IPS-NIHi7 (cell line): ENCODE data around the gene PFKL.

Experiments used
- DNase-seq: peaks from one replicate; pipeline ENCODE4 v3.0.0; 2012; ENCODE audit warnings: mixed read lengths; ENCODE audit errors: extremely low spot score

Gene PFKL

DNA sequence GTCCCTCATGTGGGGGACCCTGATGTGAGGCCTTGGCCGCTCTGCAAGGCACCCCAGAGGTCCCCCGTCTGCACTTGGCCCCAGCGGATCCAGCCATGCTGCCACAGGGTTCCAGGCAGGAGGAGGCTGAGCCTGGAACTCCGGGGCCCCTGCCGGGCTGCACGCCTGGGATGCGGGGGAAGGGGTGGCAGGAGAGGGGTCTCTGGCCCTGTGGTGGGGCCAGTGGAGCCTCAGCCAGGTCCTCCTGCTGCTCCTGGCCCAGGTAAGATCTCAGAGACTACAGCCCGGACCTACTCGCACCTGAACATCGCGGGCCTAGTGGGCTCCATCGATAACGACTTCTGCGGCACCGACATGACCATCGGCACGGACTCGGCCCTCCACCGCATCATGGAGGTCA, 12.9 kb downstream of the PFKL start:
- no peak for DNase-seq

DNA sequence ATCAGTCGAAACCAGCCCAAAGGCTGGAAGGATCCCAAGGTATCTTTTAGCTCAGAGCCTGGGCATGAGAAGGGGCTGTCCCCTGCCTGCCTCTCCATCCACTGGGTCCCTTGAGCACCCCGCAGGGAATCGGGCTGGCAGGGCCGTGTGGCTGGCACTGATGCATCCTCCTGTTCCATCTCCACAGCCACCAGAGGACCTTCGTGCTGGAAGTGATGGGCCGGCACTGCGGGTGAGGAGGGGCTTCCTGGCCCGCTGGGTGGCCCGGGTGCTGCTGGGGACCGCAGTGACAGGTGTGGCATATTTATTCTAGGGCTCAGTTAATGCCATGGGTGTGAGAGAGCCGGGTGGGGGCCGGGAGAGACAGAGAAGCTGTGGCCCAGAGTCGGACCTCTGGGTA, 13.6 kb downstream of the PFKL start:
- no peak for DNase-seq

DNA sequence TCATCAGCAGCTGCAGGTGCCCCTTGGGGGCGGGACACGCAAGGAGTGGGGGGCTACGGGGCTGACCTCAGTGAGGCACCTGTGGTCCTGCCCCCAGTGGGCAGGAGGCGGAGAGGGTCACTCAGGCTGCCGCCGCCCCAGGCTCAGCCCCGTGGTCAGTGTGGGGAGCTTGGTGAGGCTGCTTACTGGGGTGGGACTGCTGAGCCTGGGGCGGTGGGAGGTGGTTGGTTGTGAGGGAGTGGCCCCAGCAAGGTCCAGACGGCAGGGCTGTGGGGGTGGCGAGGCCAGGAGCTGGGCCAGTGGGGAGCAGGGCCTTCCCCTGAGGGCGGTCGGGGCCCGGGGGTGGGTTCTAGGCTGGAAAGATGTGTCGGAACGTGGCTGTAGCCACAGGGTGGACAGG, 14.3 kb downstream of the PFKL start:
- DNase-seq, result no peak

DNA sequence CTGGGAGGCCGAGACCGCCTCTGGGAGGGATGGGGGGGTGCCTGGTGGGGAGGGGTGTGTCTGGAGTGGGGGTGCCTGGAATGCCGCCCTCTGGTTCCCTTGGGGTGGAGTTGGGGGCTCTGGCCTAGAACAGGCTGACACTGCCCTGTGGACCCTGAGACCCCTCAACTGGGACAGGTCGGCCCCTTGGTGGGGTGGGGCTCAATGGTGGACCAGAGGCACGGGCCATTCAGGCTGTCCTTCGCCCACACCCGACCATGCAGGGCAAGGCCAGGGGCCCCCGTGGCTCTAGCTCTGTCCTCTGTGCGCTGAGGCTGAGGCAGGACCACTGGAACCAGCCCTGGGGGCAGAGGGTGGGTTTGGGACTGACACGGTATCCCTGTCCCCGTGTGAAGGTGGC, 14.7 kb downstream of the PFKL start:
- DNase-seq, result no peak

DNA sequence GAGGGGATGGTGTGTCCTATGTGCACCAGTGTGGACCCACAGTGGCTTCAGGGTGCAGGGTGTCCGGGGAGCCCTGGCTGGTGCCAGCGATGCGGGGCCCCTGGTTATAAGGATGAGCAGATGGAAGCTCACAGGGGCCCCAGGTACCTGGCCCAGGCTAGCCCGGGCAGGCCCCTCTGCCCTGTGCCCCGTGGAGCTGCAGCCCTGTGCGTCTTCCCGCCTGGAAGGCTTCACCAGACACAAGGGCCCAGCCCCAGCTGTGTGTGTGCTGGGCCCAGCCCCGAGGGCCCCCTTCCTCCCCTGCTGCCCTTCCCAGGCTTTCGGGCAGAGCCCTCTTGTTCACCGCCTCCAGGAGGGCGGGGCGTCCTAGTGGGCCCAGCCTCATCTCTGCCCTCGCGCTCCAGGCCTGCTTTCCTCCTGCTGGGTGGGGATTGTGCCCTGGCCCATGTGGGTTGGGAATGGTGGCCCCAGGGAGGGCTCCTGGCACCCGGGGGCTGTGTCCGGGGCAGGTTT, 15.9 kb downstream of the PFKL start:
- no peak for DNase-seq

DNA sequence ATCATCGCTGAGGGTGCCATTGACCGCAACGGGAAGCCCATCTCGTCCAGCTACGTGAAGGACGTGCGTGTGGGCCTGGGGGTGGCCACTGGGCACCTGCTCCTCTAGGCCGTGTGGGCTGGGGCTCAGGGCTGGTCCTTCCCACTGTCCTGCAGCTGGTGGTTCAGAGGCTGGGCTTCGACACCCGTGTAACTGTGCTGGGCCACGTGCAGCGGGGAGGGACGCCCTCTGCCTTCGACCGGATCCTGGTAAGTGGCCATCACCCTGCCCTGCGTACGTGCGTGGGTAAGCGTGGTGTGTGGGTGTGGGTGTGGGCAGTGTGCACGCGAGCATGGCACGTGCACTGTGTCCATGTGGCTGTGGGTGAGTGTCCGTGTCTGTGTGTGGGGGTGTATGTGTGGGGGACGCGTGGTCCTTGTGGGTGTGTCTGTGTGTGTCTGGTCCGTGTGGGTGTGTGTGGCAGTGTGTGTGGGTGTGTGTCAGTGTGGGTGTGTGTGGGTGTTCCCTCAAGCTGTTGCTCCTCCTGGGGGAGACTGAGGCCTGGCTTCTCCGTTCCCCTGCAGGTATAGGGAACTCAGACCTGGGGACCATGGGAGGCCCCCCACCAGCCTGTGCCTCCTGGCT, 16.5 kb downstream of the PFKL start:
- DNase-seq, result no peak

DNA sequence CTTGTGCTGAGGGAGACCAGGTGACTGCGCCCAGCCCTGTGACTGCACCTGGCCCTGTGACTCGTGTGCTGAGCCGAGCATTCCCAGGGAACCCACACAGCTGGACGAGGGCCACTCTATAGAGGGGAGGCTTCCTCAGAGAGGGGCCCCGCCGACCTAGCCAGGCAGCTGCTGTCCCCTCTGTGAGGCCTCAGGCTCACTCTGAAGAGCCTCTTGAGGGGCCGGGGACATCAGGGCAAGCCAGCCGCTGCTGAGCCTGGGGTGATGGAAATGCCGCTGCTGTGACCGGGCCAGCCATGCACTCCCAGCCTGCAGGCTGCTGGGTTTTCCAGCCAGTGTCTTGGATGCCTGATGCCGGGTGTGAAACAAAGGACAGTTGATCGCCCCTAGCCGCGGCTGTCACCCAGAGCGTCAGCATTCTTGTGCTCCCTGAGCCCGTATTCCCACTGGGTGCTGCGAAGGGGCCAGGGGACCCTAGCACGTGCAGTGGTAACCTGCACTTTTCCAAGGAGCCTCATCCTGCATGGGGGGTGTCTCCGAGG, 17.5 kb downstream of the PFKL start:
- DNase-seq, result no peak

DNA sequence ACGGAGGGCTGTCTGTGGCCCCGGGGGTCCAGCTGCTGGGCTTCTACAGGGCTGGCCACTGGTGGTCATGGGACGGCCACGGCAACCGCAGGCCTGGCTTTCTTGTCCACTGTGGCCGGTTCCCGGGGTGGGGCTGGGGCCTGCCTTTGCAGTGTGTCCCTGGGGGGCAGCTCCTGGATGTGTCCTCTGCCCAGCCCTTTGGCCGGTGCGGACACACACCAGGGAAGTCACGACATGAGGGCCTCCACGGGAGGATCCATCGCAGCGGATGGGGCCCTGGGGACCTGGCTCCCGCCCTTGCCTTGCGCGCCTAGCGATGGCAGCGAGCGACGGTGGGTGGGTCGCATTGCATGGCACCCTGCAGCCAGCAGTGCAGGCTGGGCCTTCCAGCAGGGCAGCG, 18.0 kb downstream of the PFKL start:
- no peak for DNase-seq

DNA sequence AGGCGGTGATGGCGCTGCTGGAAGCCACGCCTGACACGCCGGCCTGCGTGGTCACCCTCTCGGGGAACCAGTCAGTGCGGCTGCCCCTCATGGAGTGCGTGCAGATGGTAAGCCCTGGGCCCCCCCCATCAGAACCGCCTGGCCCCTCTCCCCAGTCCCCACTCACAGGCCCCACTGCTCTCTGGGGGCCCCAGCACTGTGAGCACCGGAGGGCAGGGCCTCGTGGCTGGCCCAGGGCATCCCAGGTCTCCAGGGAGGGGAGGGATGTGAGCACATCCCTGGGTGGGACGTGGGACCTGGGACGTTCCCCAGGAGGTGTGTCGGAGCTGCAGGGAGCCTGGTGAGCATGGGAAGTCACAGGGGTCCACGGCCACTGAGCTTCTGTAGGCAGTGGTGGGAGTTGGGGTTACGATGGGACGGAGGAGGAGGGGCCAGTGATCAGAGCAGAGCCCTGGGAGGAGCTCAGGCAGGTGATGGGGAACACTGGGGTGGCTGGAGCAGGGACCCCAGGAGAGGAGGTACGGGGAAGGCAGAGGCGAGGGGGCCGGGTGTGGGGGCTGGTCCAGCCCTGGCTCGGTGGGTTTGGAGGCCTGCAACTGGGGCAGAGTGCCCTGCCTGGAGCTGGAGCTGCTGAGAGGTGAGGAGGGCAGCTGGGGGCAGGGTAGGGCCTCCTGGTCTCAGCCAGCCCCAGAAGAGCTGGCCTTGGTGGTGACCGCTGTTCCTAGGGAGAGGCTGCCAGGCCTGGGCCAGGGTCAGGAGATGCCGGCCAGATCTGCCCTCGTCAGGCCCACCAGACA, 18.8 kb downstream of the PFKL start:
- DNase-seq, result no peak

DNA sequence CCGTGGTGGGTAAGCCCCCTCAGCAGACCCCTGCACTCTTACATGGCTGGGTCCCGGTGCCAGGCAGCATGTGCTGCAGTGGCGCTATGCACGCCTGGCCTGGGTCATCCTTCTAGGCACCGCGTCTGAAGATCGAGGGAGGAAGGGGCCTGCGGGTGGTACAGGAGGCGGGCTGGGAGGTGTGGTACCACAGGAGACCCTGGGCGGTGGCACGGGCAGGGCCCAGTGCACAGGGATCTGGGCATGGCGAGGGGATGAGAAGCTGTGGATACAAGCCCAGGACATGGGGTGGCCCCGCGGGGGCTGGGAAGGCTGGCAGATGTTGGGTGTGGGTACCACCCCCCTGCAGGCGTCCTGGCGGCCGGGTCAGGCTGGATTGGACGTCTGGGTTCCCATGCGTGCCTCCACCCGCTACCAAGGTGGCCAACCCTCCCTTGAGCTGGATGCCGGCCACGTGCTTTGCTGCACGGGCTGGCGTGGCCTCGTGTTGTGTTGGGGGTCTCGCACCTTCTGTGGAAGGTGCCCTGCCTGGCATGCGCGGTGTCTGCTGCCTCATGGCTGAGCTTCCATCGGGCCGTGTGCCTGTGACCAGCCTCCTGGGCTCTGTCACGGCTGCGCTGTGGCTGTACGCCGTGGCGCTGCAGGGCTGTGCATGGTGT, 19.7 kb downstream of the PFKL start:
- DNase-seq, result no peak

DNA sequence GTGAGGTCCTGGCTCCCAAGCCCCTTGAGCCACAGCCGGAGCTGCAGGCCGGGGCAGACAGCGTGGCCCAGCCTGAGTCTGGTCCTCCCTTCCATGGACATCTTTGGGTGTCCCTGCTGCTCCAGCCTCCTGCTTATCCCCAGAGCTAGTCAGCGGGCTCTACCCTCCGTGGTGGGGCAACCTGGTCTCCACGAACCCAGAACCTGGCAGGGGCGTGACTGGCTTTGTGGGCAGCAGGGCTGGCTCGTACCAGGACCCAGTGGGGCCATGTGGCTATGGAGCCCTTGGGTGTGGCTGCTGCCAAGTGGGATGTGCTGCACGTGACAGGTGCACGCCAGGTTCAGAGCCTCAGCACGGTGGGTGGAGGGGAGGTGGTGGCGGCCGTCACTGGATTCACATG, 21.0 kb downstream of the PFKL start:
- no peak for DNase-seq

DNA sequence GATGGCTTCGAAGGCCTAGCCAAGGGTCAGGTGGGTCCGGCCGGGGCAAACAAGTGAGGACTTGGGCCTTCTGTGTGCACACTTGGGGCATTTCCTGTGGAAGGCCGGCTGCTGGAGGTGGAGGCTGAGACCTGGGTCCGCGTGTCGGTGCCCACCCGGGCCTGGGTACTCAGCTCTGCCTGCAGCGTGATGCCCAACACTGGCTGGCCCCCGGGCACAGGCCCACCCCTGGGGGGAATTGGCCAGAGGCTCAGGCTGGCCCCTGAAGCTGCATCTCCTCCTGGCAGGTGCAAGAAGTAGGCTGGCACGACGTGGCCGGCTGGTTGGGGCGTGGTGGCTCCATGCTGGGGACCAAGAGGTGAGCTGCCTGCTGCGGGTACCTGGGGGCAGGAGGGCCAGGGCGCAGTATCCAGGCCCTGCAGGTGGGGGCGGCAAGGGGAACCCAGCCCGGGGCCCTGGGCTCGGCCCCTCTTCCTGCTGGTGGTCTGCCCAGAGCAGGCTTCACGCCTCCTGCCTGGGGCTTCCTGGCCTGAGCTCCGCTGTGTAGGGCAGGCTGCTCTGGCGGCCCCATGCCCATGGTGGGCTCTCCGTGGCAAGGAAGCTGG, 22.1 kb downstream of the PFKL start:
- no peak for DNase-seq

DNA sequence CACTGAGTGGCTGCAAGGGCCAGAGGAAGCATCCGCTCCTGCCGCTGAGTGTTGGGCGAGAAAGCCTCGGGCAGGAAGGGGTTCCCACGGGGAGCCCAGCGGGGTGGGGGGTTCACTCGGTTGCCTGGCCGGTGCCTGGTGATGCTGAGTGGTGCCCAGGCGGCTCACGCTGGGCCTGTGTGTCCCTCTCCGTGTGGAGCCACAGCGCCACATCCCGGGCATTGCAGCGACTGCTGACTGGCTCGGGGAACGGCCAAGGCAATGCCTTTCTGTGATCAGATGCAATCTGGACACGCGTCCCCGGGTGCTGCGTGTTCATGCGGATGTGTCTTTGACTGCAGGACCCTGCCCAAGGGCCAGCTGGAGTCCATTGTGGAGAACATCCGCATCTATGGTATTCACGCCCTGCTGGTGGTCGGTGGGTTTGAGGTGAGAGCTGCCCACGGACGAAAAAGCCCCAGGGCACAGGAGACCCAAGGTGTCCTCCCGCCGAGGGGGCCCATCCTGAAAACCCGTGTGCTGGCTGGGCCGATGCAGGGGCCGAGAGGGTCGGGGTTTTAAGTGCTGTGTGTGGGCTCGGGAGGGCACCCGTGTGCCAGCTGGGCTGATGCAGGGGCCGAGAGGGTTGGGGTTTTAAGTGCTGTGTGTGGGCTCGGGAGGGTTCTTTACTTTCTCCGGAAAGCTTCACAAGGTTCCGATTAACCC, 22.9 kb downstream of the PFKL start:
- DNase-seq, result no peak

DNA sequence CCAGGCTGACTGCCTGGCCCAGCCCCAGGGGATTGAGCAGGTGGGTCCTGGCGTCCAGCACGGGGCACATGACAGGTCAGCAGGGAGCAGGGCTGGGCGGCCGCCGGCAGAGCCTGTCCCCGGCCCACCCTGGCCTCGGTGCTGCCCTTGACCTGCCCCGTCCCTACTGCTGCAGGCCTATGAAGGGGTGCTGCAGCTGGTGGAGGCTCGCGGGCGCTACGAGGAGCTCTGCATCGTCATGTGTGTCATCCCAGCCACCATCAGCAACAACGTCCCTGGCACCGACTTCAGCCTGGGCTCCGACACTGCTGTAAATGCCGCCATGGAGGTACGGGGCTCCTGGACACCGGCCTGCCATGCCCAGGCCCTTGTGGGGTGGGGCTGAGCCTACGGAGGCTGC, 23.7 kb downstream of the PFKL start:
- no peak for DNase-seq

DNA sequence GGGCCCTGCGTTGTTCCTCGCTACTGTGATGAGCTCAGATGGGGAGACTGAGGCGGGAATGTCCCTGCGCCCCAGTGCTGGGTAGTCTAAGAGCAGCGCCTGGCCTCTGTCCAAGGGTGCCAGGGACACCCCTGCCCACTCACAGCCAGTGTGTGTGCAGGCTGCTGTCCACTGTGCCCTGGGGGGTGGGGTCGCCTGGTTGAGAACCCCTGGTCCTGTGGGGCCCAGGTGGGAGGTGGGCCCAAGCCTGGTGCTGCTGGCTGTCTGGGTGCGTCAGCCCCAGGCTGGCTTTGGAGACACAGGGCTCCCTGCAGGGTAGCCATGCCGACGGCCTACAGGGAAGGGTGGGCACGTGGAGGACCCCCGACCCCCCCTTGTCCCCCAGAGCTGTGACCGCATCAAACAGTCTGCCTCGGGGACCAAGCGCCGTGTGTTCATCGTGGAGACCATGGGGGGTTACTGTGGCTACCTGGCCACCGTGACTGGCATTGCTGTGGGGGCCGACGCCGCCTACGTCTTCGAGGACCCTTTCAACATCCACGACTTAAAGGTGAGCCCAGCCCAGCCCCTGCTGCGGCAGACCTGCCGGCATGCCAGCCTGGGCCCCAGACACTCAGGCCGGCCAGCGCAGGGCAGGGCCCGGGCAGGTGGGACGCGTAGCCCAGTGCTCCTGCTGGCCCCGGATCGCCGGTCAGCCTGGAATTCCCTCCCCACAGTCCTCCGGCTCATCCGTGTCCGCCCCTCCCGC, 24.4 kb downstream of the PFKL start:
- DNase-seq, result no peak

DNA sequence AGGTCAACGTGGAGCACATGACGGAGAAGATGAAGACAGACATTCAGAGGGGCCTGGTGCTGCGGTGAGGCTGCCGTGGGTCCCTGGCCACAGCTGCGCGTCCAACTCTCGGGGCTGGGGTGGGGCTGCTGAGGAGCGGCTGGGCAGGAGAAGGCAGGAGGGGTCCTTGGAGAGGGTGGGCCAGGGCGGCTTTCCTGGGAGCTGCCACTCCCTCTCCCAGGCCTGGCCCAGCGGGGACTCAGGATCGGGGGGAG, 24.9 kb downstream of the PFKL start:
- DNase-seq, result no peak

DNA sequence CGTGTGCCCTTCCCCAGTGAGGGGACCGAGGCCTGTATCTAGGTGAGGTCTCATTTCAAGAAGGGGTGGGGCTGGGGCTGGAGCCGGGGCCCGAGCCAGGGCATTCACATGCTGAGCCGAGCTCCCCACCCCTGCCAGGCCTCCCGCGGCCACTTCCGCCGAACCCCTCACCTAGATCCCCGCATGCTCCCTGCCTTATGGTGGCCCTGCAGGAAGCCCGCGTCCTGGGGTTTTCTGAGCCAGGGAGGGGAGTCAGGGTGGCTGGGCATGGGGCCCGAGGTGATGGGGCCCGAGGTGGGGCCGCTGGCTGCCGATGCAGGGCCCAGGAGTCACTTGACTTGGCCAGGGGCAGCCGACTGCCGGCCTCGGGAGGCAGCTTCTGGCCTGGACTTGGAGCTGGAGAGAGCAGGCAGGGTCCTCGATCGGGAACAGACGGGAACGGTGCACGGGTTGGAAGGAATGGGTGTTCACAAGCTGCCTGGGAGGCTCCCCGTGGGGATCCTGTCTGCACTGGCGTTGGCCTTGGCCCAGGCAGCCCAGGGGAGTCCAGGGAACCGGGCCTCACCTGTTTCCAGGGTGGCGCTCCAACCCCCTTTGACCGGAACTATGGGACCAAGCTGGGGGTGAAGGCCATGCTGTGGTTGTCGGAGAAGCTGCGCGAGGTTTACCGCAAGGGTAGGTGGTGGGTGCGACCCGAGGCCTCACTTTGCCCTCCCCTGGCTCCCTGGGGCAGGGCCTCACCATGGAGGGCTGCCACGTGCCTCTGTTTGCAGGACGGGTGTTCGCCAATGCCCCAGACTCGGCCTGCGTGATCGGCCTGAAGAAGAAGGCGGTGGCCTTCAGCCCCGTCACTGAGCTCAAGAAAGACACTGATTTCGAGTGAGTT, 25.8 kb downstream of the PFKL start:
- no peak for DNase-seq

DNA sequence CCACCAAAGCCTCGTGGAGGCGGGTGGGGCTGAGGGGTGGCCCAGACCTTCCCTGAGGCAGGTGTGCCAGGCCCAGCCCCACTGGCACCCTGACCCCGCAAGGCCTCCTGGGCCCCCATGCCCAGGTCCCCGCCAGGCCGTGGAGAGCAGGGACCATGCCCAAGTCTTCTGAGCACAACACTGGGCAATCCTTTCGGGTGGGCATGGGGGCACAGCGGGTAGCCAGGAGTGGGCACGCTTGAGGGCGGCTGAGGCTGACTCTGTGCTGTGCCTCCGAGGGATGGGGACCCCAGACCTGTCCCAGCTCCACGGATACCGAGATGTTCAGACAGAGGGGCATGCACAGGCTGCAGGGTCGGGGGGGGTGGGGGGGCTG, 26.4 kb downstream of the PFKL start:
- DNase-seq, result no peak

DNA sequence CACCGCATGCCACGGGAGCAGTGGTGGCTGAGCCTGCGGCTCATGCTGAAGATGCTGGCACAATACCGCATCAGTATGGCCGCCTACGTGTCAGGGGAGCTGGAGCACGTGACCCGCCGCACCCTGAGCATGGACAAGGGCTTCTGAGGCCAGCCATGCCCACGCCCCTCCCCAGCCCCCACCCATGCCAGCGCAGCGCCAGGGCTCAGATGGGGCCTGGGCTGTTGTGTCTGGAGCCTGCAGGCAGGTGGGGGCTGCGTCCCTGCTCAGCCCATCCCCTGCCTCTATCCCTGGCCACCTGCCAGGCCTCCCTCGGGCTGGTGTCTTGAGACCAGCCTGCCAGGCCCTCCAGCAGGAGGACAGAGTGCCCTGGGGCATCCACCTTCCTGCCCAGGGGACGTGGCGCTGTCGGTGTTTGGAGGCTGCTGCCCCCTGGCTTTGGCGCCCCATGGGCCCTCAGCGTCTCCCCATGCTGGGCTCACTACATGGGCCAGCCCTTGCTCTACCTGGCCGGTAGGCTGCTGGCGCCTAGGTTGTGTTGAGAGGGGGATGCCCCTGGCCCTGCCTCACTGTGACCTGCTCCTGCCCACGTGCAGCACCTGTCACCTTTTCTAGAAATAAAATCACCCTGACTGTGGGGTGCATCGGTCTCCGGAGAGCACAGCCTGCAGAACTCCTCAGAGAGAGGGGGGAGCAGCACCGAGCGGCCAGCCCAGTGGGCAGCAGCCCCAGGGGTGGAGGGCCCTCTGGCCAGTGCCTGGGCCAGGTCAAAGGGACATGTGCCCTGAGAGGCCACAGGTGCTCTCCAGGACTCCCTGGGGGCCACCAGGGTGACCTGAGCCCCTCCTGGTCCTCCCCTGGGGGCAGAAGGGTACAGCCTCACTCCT, 27.1 kb downstream of the PFKL start:
- no peak for DNase-seq
